Measurements from ENCODE around the gene CLCN2.

CLCN2 gene

DNA sequence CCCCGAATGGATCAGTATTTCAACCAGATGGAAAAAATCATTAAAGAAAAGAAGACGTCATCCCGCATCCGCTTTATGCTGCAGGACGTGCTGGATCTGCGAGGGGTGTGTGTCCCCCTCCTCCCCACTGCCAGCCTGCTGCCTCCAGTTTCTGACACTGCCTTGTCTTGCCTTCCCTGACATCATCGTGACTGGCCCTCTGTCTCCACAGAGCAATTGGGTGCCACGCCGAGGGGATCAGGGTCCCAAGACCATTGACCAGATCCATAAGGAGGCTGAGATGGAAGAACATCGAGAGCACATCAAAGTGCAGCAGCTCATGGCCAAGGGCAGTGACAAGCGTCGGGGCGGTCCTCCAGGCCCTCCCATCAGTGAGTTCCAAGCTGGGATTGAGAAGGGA lies 36.1 kb downstream of the CLCN2 start:
- DNase-seq (ENCODE audit: low spot score) = no peak

DNA sequence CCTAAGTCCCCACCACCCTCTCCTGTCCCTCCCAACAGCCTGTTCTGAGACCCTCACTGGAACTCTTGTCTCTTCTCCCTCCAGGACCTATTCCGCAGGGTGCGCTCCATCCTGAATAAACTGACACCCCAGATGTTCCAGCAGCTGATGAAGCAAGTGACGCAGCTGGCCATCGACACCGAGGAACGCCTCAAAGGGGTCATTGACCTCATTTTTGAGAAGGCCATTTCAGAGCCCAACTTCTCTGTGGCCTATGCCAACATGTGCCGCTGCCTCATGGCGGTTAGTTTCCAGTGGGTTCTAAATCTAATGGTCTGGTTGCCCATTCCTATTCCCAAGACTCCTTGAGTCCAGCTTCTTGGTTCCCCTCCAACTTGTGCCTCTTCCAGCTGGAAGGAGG lies 37.7 kb downstream of the CLCN2 start:
- DNase-seq (ENCODE audit: low spot score) = no peak

DNA sequence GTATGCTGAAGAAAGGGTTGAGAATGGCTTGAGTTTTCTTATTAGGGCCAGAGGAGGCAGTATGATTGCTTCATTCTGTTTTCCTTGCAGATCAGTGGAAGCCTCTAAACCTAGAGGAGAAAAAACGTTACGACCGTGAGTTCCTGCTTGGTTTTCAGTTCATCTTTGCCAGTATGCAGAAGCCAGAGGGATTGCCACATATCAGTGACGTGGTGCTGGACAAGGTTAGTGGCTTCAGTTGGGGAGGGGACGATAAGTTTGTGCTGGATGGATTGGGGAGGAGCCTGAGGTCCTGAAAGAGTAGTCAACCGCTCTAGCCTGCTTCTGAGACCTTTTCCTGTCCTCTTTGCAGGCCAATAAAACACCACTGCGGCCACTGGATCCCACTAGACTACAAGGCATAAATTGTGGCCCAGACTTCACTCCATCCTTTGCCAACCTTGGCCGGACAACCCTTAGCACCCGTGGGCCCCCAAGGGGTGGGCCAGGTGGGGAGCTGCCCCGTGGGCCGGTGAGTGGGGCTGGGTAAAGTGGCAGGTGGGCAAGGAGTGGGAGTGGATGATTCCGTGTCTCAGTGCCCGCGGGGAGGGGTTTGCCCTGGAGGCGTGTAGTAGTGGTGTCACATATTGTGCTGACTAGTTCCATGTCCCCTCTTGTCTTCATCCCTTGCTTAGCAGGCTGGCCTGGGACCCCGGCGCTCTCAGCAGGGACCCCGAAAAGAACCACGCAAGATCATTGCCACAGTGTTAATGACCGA lies 38.5 kb downstream of the CLCN2 start:
- no peak for DNase-seq (ENCODE audit: low spot score)

- no peak for DNase-seq (ENCODE audit: low spot score)
These were observed 39.7 kb downstream of the CLCN2 start for GRCh38 chr3:184321666-184322065.

DNA sequence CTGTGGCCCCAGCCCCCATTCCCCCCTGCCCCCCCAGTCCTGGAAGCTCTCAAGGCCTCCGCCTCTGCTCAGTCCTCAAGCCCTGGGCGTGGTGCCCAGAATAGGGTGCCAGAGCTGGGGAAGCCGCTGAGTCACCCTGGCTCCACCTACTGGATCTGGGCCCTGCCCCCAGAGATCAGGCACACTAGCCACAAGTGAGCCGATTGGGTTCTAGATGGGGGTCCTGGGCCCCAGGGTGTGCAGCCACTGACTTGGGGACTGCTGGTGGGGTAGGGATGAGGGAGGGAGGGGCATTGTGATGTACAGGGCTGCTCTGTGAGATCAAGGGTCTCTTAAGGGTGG lies 41.3 kb downstream of the CLCN2 start:
- no peak for DNase-seq (ENCODE audit: low spot score)

DNA sequence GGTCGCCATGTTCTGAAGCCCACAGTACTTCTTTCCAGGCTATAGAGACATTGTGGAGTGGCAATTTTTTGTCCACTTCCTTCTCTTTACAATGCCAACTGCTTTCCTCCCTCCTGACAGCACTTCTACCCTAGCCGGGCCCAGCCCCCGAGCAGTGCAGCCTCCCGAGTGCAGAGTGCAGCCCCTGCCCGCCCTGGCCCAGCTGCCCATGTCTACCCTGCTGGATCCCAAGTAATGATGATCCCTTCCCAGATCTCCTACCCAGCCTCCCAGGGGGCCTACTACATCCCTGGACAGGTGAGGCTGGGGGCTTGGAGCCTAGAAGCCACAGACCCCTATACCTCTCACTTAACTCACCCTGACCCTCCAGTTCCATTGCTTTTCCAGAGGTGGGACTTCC lies 44.2 kb downstream of the CLCN2 start:
- DNase-seq (ENCODE audit: low spot score) = no peak

- DNase-seq (ENCODE audit: low spot score) = no peak
These were observed 44.6 kb downstream of the CLCN2 start for GRCh38 chr3:184316792-184317191.

DNA sequence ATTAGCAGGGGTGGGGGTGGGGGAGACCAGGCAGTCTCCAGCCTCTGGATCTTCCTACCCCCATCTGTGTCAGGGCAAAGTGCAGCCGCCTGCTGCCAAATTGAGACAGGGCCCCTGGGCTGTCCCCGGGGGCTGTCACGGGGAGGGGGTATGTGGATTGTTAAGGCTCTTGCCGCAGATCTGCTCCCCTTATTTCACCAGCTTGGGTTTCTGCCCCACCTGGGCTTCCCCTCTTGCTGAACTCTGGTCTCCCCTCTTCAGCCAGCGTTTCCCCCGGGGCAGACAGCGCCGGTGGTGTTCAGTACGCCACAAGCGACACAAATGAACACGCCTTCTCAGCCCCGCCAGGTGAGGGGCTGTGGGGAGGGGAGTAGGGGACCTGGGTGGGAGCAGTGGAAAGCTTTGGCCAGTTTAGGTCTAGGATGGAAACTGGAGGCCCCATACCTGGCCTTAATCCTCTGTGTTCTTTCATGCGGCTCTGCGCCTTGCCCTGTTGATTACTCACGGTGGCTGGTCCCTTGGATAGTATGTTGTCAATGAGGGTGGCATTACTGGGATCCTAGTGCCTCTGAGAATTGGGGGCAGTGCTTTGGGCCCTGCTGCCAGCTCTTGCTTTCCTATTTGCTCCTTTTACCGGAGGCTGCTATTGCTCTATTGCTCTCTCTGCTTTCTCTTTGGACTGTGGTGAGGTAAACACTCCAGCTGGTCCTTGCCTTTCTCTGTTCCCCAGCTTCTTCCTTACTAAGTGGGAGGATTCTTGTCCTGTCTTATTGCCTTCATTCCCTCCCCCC lies 45.3 kb downstream of the CLCN2 start:
- DNase-seq (ENCODE audit: low spot score) = no peak

GRCh38 chr3:184315543-184315867 lies 45.9 kb downstream of the CLCN2 start:
- DNase-seq (ENCODE audit: low spot score) = no peak

- DNase-seq (ENCODE audit: low spot score) = no peak
These were observed 46.5 kb downstream of the CLCN2 start for GRCh38 chr3:184314700-184315542.

- peak; percentile 94 for DNase-seq (ENCODE audit: low spot score)
These were observed 47.1 kb downstream of the CLCN2 start, which contains the start of gene EIF4G1 for GRCh38 chr3:184314363-184314699. EIF4G1 (plus strand) TSS chr3:184314606; CDS start chr3:184315797, 1,191 bp downstream.

DNA sequence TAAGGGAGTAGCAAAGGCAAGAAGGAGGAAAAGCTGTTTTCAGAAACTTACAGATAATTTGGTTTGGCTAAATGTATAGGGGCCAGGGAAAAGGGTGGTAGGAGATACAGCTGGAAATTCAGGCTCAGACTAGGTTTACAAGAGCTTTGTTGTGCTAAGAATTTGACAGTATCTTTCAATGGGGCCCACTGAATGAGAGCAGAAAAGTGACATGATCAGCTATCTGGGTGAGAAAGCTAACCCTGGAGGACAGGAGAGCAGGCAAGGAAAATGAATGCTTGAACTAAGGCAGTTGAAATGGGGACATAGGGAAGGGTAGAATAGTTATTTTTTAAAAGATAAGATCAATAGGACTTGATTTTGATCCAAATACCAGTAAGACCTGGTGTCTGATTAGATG lies 49.8 kb downstream of the CLCN2 start:
- no peak for DNase-seq (ENCODE audit: low spot score)

DNA sequence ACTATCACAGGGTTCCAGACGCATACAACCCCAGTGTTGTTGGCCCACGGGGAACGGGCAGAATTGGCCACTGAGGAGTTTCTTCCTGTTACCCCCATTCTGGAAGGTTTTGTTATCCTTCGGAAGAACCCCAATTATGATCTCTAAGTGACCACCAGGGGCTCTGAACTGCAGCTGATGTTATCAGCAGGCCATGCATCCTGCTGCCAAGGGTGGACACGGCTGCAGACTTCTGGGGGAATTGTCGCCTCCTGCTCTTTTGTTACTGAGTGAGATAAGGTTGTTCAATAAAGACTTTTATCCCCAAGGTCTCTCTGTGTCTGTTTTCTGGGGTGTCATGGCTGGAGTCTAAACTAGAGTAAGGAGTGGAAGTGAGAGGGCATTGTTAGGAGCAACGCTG lies 52.7 kb downstream of the CLCN2 start:
- no peak for DNase-seq (ENCODE audit: low spot score)

DNA sequence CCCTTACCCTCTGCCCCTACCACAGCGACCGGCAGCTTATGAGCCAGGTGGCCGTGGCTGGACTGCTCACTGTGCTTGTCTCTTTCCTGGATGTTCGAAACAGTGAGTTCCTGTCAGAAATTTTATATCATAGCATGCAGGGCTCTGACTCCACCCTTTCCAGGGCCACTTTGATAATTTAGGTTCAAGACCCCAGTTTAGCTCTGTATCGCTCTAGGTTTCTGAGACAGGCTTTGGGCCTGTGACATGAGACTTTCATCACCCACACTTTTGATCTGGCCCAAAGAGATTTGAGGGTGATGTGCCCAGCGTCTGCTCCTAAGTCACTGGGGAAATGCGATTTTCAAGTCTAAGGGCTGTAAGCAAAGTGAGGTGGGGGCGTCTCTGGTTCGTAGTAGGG lies 53.5 kb downstream of the CLCN2 start:
- DNase-seq (ENCODE audit: low spot score) = no peak

- no peak for DNase-seq (ENCODE audit: low spot score)
These were observed 54.9 kb downstream of the CLCN2 start for GRCh38 chr3:184306341-184306972.

DNA sequence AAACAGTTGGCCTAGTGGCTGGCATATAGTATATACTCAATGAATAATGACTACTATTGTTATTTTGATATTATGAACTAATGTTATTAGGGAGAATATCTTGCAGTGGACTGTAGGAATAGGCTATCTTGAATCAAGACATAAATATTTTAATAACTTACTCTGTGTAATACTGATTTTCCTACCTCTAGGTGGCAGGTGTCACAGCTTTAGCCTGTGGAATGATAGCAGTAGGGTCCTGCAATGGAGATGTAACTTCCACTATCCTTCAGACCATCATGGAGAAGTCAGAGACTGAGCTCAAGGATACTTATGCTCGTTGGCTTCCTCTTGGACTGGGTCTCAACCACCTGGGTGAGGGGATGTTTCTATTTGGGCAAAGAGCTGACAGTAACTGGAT lies 55.8 kb downstream of the CLCN2 start:
- DNase-seq (ENCODE audit: low spot score) = no peak

- DNase-seq (ENCODE audit: low spot score) = no peak
These were observed 61.1 kb downstream of the CLCN2 start for GRCh38 chr3:184300378-184300720.

GRCh38 chr3:184299488-184300377 lies 61.7 kb downstream of the CLCN2 start:
- DNase-seq (ENCODE audit: low spot score) = no peak

DNA sequence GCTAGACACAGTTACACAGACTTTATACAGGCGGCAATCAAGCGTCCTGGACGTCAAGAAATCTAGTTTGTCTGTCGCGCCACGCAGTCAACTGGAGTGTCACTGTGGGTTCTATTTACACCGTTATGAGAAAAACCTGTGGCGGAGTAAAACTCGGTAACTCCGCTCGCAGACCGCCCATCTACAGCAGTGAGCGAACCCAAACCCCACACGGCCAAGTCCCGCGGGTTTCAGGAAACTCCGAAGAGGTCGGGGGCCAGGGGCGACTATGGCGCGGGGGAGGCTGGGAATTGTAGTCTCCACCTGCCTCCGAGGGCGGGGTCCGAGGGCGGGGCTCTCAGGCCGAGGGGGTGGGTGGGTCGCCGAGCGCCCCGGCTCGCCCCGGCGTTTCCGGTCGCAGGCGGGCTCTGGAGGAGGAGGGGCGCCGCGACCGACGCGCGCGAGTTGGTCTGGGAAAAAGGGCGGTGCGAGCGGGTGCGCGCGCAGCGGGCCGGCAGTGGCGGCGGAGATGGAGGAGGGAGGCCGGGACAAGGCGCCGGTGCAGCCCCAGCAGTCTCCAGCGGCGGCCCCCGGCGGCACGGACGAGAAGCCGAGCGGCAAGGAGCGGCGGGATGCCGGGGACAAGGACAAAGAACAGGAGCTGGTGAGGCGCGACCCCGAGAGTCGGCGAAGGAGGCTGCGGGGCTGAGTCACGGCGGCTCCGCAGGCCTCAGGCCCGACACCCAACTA lies 62.5 kb downstream of the CLCN2 start, which contains the start of gene PSMD2:
TSS of gene PSMD2 (plus strand) at position 483 of the 729 bp plus-strand sequence. CDS start at position 509, 26 bp downstream.
- DNase-seq (ENCODE audit: low spot score) = peak; percentile 96

DNA sequence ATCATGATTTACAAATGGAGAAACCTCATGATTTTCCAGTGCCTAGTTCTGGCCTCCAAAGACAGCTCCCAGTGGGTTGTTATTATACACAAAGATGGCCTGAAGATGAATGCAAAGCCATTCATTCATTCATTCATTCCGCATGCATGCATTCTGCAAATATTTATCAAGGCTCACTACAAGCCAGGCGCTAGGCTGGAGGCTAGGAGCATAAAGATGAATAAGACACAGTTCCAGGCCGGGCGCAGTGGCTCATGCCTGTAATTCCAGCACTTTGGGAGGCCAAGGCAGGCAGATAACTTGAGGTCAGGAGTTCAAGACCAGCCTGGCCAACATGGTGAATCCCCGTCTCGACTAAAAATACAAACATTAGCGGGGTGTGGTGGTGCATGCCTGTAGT lies 64.8 kb downstream of the CLCN2 start:
- DNase-seq (ENCODE audit: low spot score) = no peak
